K562 (cell line): ENCODE data around the gene ZNF432. TPM values are rescaled to one million over a fixed set of nuclear protein-coding genes. Genes with fewer than 3 reads are reported as not detected.

Experiments
- ARID1B ChIP-seq: fragments of 450-650 bp; IDR thresholded peaks from 2 replicates; pipeline ENCODE4 v1.6.1; 2016; ENCODE audit warnings: antibody characterized with exemption, mild to moderate bottlenecking, inconsistent platforms
- ATF7 ChIP-seq: fragments of 450-650 bp; IDR thresholded peaks from 2 replicates; pipeline ENCODE4 v1.7.1; 2014; ENCODE audit warnings: mild to moderate bottlenecking, moderate library complexity
- C11orf30 ChIP-seq: fragments of 450-650 bp; IDR thresholded peaks from 2 replicates; pipeline ENCODE4 v1.6.1; 2016; ENCODE audit warnings: low read depth, mild to moderate bottlenecking
- CBX5 ChIP-seq: IDR thresholded peaks from 2 replicates; pipeline ENCODE4 v1.6.1; 2014; ENCODE audit warnings: low read depth, borderline replicate concordance
- HDAC1 ChIP-seq, 2 experiments: fragments of 450-650 bp; IDR thresholded peaks; 2 replicates each; pipeline ENCODE4 v1.6.1; 2016 to 2017; ENCODE audit warnings: inconsistent platforms in 1 of 2, mild to moderate bottlenecking in 1 of 2, moderate library complexity in 1 of 2
- MAZ ChIP-seq, 2 experiments: fragments of 450-650 bp in 1 of 2; sonication (generic) in 1 of 2; formaldehyde crosslinking; IDR thresholded peaks in 1 of 2; conservative IDR thresholded peaks in 1 of 2; 2 replicates each; pipeline versions ENCODE4 v1.4.0 to v1.5.0; 2020; ENCODE audit warnings: mild to moderate bottlenecking in 1 of 2, missing genetic modification reagents in 1 of 2
- TCF15 ChIP-seq: fragments of 250-450 bp; sonication (Bioruptor Pico); IDR thresholded peaks from 2 replicates; pipeline ENCODE4 v1.8.0; 2022; ENCODE audit warnings: moderate library complexity, mild to moderate bottlenecking, inconsistent platforms
- ZFP36 ChIP-seq: fragments of 150-350 bp; IDR thresholded peaks from 2 replicates; pipeline ENCODE4 v1.6.1; 2018; ENCODE audit warnings: low read length, low read depth; ENCODE audit not compliant: partially characterized antibody
- polyA plus RNA-seq, 8 experiments: library from polyadenylated mRNA; depleted of rRNA in 4 of 8; stranded (reverse) in 5 of 8; unstranded in 3 of 8; fragments of >200 nt; fragmentation: Nextera tagmentation in 2 of 8; fragmentation: Illumina TruSeq in 1 of 8; extraction: Ambion mirVana in 2 of 8; extraction: Trizol in 1 of 8; gene quantifications; 2 replicates each; pipeline versions ENCODE4 v1.2.1 to v1.2.3, GENCODE V29; 2011 to 2014; ENCODE audit warnings: inconsistent platforms in 1 of 8, missing spikeins in 1 of 8
- total RNA-seq, 7 experiments: library from RNA; depleted of rRNA in 6 of 7; stranded (reverse); fragments of >200 nt in 6 of 7; fragmentation: Illumina TruSeq in 2 of 7; extraction: Trizol in 2 of 7; gene quantifications; 2 replicates each; pipeline versions ENCODE4 v1.2.1 to v1.2.3, GENCODE V29; 2011 to 2021; ENCODE audit warnings: low replicate concordance in 1 of 7
- TF ChIP-seq, protein P1 (sequence below), 2 experiments: fragments of 450-650 bp; IDR thresholded peaks; 2 replicates each; pipeline ENCODE4 v1.6.1; 2016
- TF ChIP-seq, protein P2 (sequence below), 2 experiments: fragments of 450-650 bp; IDR thresholded peaks; 2 replicates each; pipeline ENCODE4 v1.6.1; 2016; ENCODE audit warnings: mild to moderate bottlenecking in 2 of 2, borderline replicate concordance in 1 of 2, low read depth in 1 of 2, moderate library complexity in 1 of 2
- TF ChIP-seq, protein P3 (sequence below): sonication (generic); formaldehyde crosslinking; IDR thresholded peaks from 2 replicates; pipeline ENCODE4 v1.8.0; 2022; ENCODE audit warnings: mild to moderate bottlenecking, missing genetic modification reagents, borderline replicate concordance

The ZNF432 gene
- total and polyA plus RNA-seq, 9 of the 15 experiments (the other 6 are each of a cell fraction or from before 2014, with no cell fraction given) = 2.6 to 6.8 (median 4.0) TPM

GRCh38 chr19:52095172-52096014, 46.8 kb upstream of the ZNF432 start, which contains the start of gene ZNF841 (continued):
- TF ChIP-seq ARID1B = 0 out of 2 replicates have a peak, but pooled peaks have one; percentile 21
- TF ChIP-seq CBX5 = no peak
- TF ChIP-seq, protein P1, sequence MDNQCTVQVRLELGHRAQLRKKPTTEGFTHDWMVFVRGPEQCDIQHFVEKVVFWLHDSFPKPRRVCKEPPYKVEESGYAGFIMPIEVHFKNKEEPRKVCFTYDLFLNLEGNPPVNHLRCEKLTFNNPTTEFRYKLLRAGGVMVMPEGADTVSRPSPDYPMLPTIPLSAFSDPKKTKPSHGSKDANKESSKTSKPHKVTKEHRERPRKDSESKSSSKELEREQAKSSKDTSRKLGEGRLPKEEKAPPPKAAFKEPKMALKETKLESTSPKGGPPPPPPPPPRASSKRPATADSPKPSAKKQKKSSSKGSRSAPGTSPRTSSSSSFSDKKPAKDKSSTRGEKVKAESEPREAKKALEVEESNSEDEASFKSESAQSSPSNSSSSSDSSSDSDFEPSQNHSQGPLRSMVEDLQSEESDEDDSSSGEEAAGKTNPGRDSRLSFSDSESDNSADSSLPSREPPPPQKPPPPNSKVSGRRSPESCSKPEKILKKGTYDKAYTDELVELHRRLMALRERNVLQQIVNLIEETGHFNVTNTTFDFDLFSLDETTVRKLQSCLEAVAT (IDR thresholded peaks at IDR 0.05) = no peak
- TF ChIP-seq, protein P2, sequence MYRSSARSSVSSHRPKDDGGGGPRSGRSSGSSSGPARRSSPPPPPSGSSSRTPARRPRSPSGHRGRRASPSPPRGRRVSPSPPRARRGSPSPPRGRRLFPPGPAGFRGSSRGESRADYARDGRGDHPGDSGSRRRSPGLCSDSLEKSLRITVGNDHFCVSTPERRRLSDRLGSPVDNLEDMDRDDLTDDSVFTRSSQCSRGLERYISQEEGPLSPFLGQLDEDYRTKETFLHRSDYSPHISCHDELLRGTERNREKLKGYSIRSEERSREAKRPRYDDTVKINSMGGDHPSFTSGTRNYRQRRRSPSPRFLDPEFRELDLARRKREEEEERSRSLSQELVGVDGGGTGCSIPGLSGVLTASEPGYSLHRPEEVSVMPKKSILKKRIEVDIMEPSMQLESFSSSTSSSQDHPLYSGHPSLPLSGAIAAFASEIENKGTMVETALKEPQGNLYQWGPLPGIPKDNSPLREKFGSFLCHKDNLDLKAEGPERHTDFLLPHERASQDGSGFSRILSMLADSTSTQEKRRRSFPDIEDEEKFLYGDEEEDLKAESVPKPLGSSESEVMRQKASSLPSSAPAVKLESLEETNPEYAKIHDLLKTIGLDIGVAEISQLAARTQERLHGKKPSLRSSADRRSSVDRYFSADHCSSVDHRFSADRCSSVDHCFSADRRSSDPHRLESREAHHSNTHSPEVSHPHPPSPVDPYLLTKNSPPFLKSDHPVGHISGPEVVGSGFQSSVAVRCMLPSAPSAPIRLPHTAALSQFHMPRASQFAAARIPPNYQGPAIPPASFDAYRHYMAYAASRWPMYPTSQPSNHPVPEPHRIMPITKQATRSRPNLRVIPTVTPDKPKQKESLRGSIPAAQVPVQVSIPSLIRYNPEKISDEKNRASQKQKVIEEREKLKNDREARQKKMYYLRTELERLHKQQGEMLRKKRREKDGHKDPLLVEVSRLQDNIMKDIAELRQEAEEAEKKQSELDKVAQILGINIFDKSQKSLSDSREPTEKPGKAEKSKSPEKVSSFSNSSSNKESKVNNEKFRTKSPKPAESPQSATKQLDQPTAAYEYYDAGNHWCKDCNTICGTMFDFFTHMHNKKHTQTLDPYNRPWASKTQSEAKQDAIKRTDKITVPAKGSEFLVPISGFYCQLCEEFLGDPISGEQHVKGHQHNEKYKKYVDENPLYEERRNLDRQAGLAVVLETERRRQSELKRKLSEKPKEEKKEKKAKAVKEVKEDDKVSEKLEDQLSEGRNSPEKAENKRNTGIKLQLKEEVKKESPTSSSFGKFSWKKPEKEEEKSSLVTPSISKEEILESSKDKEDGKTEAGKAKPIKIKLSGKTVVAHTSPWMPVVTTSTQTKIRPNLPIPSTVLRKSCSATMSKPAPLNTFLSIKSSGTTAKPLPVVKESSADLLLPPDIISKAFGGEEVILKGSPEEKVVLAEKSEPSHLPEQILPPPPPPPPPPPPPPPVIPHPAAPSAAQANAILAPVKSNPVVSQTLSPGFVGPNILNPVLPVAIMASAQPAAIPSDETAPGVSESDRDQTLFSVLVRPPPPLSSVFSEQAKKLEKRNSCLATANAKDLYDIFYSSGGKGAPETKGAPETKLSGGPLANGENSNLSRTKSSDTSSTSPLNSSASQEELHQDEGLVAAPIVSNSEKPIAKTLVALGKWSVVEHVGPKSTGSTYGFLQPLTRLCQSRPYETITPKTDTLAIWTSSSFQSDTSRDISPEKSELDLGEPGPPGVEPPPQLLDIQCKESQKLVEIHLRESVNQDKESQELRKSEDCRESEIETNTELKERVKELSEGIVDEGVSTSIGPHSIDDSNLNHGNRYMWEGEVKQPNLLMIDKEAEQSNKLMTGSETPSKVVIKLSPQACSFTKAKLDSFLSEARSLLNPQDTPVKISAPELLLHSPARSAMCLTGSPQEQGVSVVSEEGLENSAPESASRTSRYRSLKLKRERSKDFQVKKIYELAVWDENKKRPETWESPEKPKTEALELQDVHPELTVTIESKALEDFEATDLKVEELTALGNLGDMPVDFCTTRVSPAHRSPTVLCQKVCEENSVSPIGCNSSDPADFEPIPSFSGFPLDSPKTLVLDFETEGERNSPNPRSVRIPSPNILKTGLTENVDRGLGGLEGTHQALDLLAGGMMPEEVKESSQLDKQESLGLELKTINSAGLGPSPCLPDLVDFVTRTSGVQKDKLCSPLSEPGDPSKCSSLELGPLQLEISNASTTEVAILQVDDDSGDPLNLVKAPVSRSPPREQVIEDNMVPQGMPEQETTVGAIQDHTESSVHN (IDR thresholded peaks at IDR 0.05; ENCODE audit: borderline replicate concordance in 1 of 2, low read depth in 1 of 2) = 0 out of 4 replicates have a peak, but pooled peaks of 1 of the 2 experiments have one; percentile 39
- TF ChIP-seq HDAC1 (IDR thresholded peaks at IDR 0.05) = peak in 1 of 2 experiments; percentile 53; a peak in 2 of 4 replicates
- peak in 1 of 2 experiments; percentile 28; a peak in 1 of 4 replicates for TF ChIP-seq MAZ (CRISPR knock-in tag; conservative IDR thresholded peaks at IDR 0.05 in 1 of 2, IDR thresholded peaks at IDR 0.05 in 1 of 2)
- TF ChIP-seq, protein P3, sequence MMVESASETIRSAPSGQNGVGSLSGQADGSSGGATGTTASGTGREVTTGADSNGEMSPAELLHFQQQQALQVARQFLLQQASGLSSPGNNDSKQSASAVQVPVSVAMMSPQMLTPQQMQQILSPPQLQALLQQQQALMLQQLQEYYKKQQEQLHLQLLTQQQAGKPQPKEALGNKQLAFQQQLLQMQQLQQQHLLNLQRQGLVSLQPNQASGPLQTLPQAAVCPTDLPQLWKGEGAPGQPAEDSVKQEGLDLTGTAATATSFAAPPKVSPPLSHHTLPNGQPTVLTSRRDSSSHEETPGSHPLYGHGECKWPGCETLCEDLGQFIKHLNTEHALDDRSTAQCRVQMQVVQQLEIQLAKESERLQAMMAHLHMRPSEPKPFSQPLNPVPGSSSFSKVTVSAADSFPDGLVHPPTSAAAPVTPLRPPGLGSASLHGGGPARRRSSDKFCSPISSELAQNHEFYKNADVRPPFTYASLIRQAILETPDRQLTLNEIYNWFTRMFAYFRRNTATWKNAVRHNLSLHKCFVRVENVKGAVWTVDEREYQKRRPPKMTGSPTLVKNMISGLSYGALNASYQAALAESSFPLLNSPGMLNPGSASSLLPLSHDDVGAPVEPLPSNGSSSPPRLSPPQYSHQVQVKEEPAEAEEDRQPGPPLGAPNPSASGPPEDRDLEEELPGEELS (CRISPR knock-in tag) = no peak
- TF ChIP-seq ATF7 = peak; percentile 19; the same call in 1 of the 2 replicates
- TF ChIP-seq C11orf30 = peak; percentile 33; the same call in 1 of the 2 replicates
- TF ChIP-seq ZFP36 = no peak
- no peak for TF ChIP-seq TCF15 (CRISPR knock-in tag)
